HFF-Myc (cell line): ENCODE measurements around the gene MID1.

Experiments used
- DNase-seq: peaks from one replicate; pipeline ENCODE4 v3.0.0-alpha.2; 2011; ENCODE audit warnings: low read depth; ENCODE audit errors: extremely low read depth
- H3K4me3 ChIP-seq: replicated peaks from 2 replicates; pipeline ENCODE4 v1.5.1; 2011; ENCODE audit warnings: low read depth, mild to moderate bottlenecking, control low read depth, low read length
- TF ChIP-seq, protein P1 (sequence below): IDR thresholded peaks from 2 replicates; pipeline ENCODE4 v1.5.1; 2012; ENCODE audit warnings: mild to moderate bottlenecking, low read depth, low read length, control low read depth; ENCODE audit errors: missing control alignments

The MID1 gene

DNA sequence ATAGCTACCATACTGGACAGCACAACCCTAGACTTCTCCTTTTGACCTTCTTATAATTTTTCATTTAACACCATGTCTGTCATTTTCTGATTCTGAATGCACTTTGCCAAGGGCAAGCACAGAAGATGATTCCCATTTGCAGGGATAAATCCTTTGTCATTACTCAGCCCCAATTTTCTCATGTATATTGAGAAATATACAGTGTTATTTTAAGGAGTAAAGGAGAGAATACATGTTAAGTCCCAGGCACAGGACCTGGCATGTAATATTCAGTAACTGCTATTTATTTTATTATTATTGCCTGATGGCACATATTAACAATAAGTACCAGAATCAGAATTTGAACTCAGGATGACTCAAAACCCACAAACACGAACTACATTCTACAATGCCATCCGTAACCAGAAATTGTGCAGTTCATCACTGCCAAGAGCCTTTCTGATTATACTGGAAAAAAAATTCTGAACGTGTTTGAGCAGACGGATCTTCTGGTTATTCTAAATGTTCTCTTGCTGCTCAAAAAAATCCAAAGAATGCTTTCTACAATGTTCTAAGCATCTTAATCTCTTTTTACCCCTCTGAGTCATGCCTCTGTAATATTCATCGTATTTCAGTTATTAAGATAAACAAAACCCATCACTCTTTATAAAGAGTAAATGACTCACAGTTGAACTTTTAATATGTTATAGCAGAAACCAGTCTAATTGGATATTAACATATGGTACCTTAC lies 170.0 kb downstream of the MID1 start:
- TF ChIP-seq, protein P1, sequence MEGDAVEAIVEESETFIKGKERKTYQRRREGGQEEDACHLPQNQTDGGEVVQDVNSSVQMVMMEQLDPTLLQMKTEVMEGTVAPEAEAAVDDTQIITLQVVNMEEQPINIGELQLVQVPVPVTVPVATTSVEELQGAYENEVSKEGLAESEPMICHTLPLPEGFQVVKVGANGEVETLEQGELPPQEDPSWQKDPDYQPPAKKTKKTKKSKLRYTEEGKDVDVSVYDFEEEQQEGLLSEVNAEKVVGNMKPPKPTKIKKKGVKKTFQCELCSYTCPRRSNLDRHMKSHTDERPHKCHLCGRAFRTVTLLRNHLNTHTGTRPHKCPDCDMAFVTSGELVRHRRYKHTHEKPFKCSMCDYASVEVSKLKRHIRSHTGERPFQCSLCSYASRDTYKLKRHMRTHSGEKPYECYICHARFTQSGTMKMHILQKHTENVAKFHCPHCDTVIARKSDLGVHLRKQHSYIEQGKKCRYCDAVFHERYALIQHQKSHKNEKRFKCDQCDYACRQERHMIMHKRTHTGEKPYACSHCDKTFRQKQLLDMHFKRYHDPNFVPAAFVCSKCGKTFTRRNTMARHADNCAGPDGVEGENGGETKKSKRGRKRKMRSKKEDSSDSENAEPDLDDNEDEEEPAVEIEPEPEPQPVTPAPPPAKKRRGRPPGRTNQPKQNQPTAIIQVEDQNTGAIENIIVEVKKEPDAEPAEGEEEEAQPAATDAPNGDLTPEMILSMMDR, result no peak
- DNase-seq, result no peak
- H3K4me3 ChIP-seq, result no peak overlapping the region

DNA sequence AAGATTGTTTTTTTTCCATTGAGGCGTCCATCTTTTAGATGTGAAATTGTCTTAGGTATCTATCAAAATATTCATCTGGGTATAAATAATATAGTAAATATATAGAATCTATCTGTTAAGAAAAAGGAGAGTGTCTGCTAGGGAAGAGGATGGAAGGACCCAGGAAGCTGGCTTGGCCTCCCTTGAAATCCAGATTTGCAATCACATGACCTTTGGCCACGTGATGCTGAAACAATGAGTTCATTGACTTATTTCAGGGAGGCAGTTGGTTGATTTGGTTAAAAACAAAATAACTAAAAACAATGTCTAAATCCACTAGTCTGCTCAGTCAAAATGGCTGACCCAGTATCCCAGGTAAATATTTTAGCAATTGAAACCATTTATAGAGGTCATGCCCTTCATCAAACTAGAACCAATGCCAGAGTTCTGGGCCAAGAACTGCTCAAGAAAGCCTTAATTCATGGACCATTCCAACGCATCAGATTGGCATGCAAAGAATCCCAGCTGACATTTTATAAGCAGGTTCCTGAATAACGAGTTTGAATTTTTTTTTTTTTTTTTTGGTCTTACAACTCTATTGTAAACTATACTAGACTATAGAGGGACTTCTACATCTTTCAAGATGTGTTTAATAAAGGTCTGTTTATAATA lies 172.7 kb downstream of the MID1 start:
- TF ChIP-seq, protein P1, result no peak
- no peak for DNase-seq

DNA sequence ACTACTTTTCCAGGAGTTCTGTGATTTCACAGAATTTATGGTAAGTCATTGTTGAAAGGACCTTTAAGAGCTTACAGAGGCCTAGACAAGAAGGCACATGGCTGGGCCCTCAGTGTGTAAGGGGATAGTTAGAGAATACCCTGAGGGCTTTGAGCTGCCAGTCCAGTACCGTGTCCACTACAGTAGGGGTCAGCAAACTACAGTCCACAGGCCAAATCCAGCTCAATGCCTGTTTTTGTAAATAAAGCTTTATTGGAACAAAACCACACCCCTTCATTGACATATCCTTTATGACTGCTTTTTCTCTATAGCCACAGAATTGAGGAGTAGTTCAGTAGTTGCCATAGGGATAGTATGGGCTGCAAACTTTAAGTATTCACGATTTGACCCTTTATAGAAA lies 176.2 kb downstream of the MID1 start:
- no peak overlapping the region for H3K4me3 ChIP-seq
- TF ChIP-seq, protein P1, result no peak
- DNase-seq, result no peak

More for the DNA sequence above, 172.7 kb downstream of the MID1 start:
- no peak overlapping the region for H3K4me3 ChIP-seq

DNA sequence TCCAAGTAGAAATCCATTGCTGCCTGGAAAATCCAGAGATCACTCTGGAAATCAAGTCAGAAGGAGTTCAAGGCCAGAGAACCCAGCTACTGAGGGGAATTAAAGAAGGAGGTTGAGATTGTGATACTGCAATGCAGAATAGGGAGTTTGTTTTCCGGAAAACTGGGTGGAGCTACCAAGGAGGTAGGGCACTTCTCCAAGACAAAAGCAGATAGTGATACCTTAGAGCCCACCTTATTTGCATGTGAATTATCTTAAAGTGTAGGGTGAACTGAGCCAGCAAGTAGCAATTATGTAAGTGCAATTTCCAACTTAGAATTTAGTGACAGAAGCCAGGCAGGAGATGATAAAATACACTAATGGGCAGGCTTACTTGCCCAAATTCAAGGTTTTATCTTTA lies 178.9 kb downstream of the MID1 start:
- no peak overlapping the region for H3K4me3 ChIP-seq
- TF ChIP-seq, protein P1, result no peak
- no peak for DNase-seq

- no peak overlapping the region for H3K4me3 ChIP-seq
- no peak for DNase-seq
- TF ChIP-seq, protein P1, result no peak
These were observed 187.0 kb downstream of the MID1 start for GRCh38 chrX:10433296-10433965.

DNA sequence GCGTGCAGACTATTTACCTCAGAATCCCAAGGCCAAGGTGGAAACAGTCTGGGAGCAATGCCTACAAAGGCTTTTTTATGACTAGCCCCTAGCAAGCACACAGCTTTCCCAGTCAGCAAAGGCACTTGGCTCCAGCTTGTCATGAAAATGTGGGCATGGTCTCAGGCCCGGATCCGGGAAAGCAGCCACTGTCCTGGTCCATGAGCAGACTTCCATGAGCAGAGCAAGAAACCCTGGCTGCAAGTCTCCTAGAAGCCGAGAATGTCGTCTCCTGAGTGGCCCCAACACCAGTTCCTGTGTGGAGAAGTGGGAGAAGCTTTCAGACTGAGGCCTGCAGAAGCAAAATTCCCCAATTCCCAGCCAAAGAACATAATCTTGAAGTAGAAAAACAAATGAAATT lies 190.5 kb downstream of the MID1 start:
- H3K4me3 ChIP-seq, result no peak overlapping the region
- no peak for DNase-seq
- TF ChIP-seq, protein P1, result no peak
